Heart left ventricle (tissue), 16 donors: ENCODE data around the gene PAQR5. TPM values are rescaled to one million over a fixed set of nuclear protein-coding genes. Genes with fewer than 3 reads are reported as not detected.

Source experiments
- ATAC-seq, 4 donors: fragments of 200-7000 bp; cut with Tn5 transposase; one replicate each; pipeline ENCODE4 v1.9.1; 2020 to 2022; ENCODE audit warnings: moderate library complexity in 4 of 4, mild to moderate bottlenecking in 3 of 4, moderate number of reproducible peaks in 1 of 4
- DNase-seq, 5 donors: peaks; one replicate each; pipeline ENCODE4 v3.0.0-alpha.2; 2020
- H3K27ac ChIP-seq, 12 donors: fragments of 200-600 bp; sonication (generic) in 4 of 12; one replicate each; pipeline versions ENCODE4 v1.5.0 to v1.8.0; 2016 to 2022; ENCODE audit warnings: mild to moderate bottlenecking in 2 of 12
- H3K27me3 ChIP-seq, 9 donors: fragments of 200-600 bp; sonication (generic) in 2 of 9; one replicate each; pipeline versions ENCODE4 v1.5.1 to v1.8.0; 2016 to 2022; ENCODE audit warnings: mild to moderate bottlenecking in 3 of 9
- H3K36me3 ChIP-seq, 9 donors: fragments of 200-600 bp; sonication (generic) in 2 of 9; one replicate each; pipeline versions ENCODE4 v1.5.0 to v1.8.0; 2018 to 2022; ENCODE audit warnings: mild to moderate bottlenecking in 2 of 9
- H3K4me1 ChIP-seq, 12 donors: fragments of 200-600 bp; sonication (generic) in 4 of 12; one replicate each; pipeline versions ENCODE4 v1.5.0 to v1.8.0; 2016 to 2022; ENCODE audit warnings: mild to moderate bottlenecking in 3 of 12
- H3K4me3 ChIP-seq, 12 donors: fragments of 200-600 bp; sonication (generic) in 4 of 12; one replicate each; pipeline versions ENCODE4 v1.5.0 to v1.8.0; 2017 to 2022; ENCODE audit warnings: mild to moderate bottlenecking in 9 of 12, moderate library complexity in 4 of 12
- H3K9me3 ChIP-seq, 12 donors: fragments of 200-600 bp; sonication (generic) in 4 of 12; one replicate each; pipeline versions ENCODE4 v1.5.0 to v1.8.0; 2016 to 2022; ENCODE audit warnings: mild to moderate bottlenecking in 1 of 12
- CTCF ChIP-seq, 12 donors: fragments of 200-600 bp; sonication (generic) in 4 of 12; IDR thresholded peaks; one replicate each; pipeline versions ENCODE4 v1.5.0 to v1.8.0; 2018 to 2022; ENCODE audit warnings: antibody characterized with exemption in 12 of 12, mild to moderate bottlenecking in 5 of 12
- POLR2A ChIP-seq, 2 donors: fragments of 450-650 bp; IDR thresholded peaks; one replicate each; pipeline ENCODE4 v1.6.1; 2017; ENCODE audit warnings: antibody characterized with exemption in 2 of 2, mild to moderate bottlenecking in 2 of 2, moderate library complexity in 2 of 2
- WGBS, 4 donors: extraction: QIAGEN DNeasy Blood & Tissue Kit in 2 of 4; methylation state at CpG; one replicate each; pipeline versions ENCODE4 v1.1.5 to v1.1.7; 2013 to 2018; 5-methylcytosine and 5-hydroxymethylcytosine counted together
- intact Hi-C, 10 donors: fragments of 100-400 bp; cut with DNase I; formaldehyde crosslinking; loops; one replicate each; pipeline versions ENCODE4 v1.11.1 to v1.14.2; 2022
- polyA plus RNA-seq, 2 donors: library from polyadenylated mRNA; stranded (reverse); fragments of 200-250 nt; gene quantifications; one replicate each; pipeline ENCODE4 v1.2.3, GENCODE V29; 2013
- total RNA-seq, 9 donors: library from RNA; depleted of rRNA in 2 of 9; stranded (reverse); fragments of >200 nt in 2 of 9; fragmentation: NEBNext Ultra II Directional in 3 of 9; extraction: Animal tissue kit (Norgen Biotek cat#: 25700) in 3 of 9; gene quantifications; one replicate each; pipeline versions ENCODE4 v1.1.0 to v1.2.4, GENCODE V29; 2016 to 2023
- donor health status: ischemic (EF 13 %, LVEDD 7.1; RV severe dilation, severe dysfunction).
- donor health status: healthy with polysubstance abuse.
- donor health status: DM: no; HTN: yes; CAD: no.
- donor health status: DM: no; HTN: no; CAD: no.
- donor health status: ischemic (EF 25% LVEDD 6.9; RV normal size, moderate dysfunction).
- donor health status: ischemic (EF 25% LVEDD 5.7; RV mildly dilated, moderate dysfunction).
- donor health status: healthy.
- donor health status: DM: yes; HTN: yes; CAD: no.
- donor health status: ischemic (EF 35%, LVEDD 5.7; RV mildly dilated, moderate dysfunction).
- donor health status: nonischemic (EF 11% LVEDD 7.7; RV severe dilation, severe dysfunction).
- donor health status: DM: yes; HTN: yes; CAD: no.
- donor health status: PGD.
- donor health status: ischemic (EF 29% LVEDD 5.4; RV normal size, mild dysfunction).
- donor health status: nonischemic (EF 23%, LVEDD 6.1; RV moderate dilation, normal function).

PAQR5 gene
- total and polyA plus RNA-seq, 11 donors, result 0.27 to 1.6 (median 1.1) TPM

DNA sequence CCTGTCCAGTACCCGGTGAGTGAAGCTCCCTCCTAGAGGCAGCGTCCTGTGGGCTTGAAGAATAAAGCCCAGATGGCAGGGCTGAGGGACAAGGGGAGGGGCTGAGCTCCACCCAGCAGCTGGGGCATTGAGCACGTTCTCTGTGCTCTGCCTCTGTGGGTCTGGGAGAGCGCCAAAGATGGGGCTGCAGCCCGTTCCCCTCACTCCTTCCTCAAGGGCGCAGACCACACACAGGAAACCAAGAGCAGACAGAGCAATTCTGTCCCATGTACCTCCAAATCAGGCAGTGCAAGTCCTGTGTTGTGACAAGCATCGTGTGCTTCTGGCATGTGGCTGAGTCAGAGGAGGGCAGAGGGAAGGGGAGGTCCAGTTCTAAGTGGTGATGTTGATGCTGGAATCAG lies 99.8 kb downstream of the PAQR5 start:
- Histone ChIP-seq H3K36me3 (no peaks in the 10 kb centered on the region), H3K4me3 (no peak overlapping the region), H3K27ac (no peak overlapping the region), H3K4me1 (peaks cover 0 to 14% (median 7%) of the 10 kb centered on the region in 12 donors), H3K27me3 (peaks cover 0 to 5% (median 0%) of the 10 kb centered on the region in 9 donors), H3K9me3 (no peaks in the 10 kb centered on the region)
- DNase-seq (no peak), ATAC-seq (no peak)
- intact Hi-C loops, result loop anchor here in 9 of 10 donors (10.0 kb wide), 4 partner anchors 124 to 244 kb away; partner anchors contain the start of gene GLCE (in 4 of the 9)
- no peak for TF ChIP-seq POLR2A (IDR thresholded peaks at IDR 0.05)
- TF ChIP-seq CTCF (IDR thresholded peaks at IDR 0.05), result no peak
- 66 to 87% (median 74%) methylated on average over 7 of the region's 7 CpGs for WGBS, 4 donors

DNA sequence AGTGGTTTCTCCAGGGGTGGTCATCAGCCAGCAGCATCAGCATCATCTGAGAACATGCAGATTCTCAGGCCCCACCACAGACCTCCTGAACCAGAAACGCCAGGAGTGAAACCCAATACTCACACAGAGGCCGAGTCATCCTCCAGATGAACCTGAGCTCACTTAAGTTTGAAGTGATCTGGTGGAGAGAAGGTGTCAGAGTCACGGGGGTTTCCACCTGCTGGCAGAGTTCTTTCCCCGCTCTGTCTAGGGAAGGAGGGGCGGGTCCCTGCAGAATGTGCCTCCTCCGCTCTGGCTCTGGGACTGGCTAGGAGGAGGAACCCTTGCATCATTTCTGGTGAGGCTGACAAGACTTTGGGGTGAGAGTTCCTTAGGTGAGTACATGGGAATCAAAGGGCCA lies 102.1 kb downstream of the PAQR5 start:
- DNase-seq, result no peak
- H3K27ac ChIP-seq, result no peak overlapping the region
- TF ChIP-seq POLR2A (IDR thresholded peaks at IDR 0.05) (no peak), CTCF (IDR thresholded peaks at IDR 0.05) (no peak)
- intact Hi-C loops, result no loop called here
- ATAC-seq, result no peak
- H3K36me3 ChIP-seq, result no peaks in the 10 kb centered on the region
- no peaks in the 10 kb centered on the region for H3K4me1 ChIP-seq
- no peaks in the 10 kb centered on the region for H3K27me3 ChIP-seq
- H3K4me3 ChIP-seq, result no peak overlapping the region
- H3K9me3 ChIP-seq, result no peaks in the 10 kb centered on the region
- 86 to 91% (median 89%) methylated on average over 6 of the region's 6 CpGs for WGBS, 4 donors

DNA sequence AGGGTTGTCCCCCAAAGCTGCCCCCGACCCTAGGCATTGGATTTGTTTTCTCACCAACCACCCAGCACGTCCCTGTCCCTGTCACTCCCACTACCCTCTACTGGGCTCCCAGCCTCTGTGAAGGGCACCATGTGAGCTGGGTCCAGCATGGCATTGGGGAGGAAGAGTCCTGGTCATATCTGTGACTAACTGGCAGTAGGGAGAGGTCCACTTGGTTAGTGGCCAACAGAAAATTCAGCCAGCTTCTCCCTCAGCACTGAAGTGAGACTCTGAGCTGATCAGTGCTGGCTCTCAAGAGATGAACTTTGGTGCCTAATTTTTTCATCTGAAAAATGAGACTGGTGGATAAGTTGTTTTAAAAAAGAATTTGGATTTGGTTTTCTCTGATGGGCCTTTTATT lies 104.1 kb downstream of the PAQR5 start:
- intact Hi-C loops, result no loop called here
- no peaks in the 10 kb centered on the region for H3K36me3 ChIP-seq
- no peaks in the 10 kb centered on the region for H3K27me3 ChIP-seq
- DNase-seq, result no peak
- 91 to 97% (median 94%) methylated on average over 2 of the region's 2 CpGs for WGBS, 4 donors
- H3K4me1 ChIP-seq, result no peaks in the 10 kb centered on the region
- H3K9me3 ChIP-seq, result no peaks in the 10 kb centered on the region
- no peak overlapping the region for H3K27ac ChIP-seq
- TF ChIP-seq CTCF (IDR thresholded peaks at IDR 0.05) (no peak), POLR2A (IDR thresholded peaks at IDR 0.05) (no peak)
- H3K4me3 ChIP-seq, result no peak overlapping the region
- no peak for ATAC-seq

DNA sequence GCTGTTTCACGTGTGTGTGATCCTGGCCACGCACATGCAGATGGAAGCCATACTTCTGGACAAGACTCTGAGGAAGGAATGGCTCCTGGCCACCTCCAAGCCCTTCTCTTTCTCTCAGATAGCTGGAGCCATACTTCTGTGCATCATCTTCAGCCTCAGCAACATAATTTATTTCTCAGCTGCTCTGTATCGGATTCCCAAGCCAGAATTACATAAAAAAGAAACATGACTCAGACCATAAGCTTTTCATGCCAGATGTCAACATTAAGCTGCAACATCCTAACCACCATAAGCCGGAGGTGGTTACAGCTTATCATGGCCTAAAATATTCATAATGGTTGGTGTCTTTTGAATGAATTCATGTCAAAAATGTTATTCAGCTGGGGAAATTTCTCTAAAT lies 104.9 kb downstream of the PAQR5 start:
- intact Hi-C loops, result no loop called here
- TF ChIP-seq POLR2A (IDR thresholded peaks at IDR 0.05), result no peak
- no peak for TF ChIP-seq CTCF (IDR thresholded peaks at IDR 0.05)
- no peaks in the 10 kb centered on the region for H3K27me3 ChIP-seq
- H3K27ac ChIP-seq, result no peak overlapping the region
- DNase-seq (no peak), ATAC-seq (no peak)
- no peaks in the 10 kb centered on the region for H3K4me1 ChIP-seq
- H3K36me3 ChIP-seq, result no peaks in the 10 kb centered on the region
- H3K9me3 ChIP-seq, result no peaks in the 10 kb centered on the region
- no peak overlapping the region for H3K4me3 ChIP-seq
- WGBS, 4 donors, result 74 to 85% (median 80%) methylated on average over 4 of the region's 4 CpGs
